Measurements from ENCODE around the gene TMEM131L. TPM values are rescaled to one million over a fixed set of nuclear protein-coding genes. Genes with fewer than 3 reads are reported as not detected.

Gene TMEM131L
- total RNA-seq, 3 donors from 2014 or later (not counting 1 experiment from before 2014, with no cell fraction given) = 67.8 to 105 (median 71.1) TPM

GRCh38 chr4:153668647-153669046 lies 202.5 kb downstream of the TMEM131L start:
- H3K4me1 Mint-ChIP-seq = no peaks in the 10 kb centered on the region
- Histone ChIP-seq H3K4me3 (ENCODE audit: low read length) (no peak overlapping the region), H3K27me3 (ENCODE audit: control insufficient read depth, insufficient read depth, low read length) (no peaks in the 10 kb centered on the region), H3K36me3 (ENCODE audit: control insufficient read depth, insufficient read depth, low read length) (no peaks in the 10 kb centered on the region), H3K27ac (ENCODE audit: low read length) (no peak overlapping the region), H3K4me1 (ENCODE audit: control insufficient read depth, insufficient read depth, low read length) (no peaks in the 10 kb centered on the region), H3K9me3 (ENCODE audit: control insufficient read depth, insufficient read depth, low read length) (no peaks in the 10 kb centered on the region)
- no peak overlapping the region for H3K4me3 Mint-ChIP-seq
- no peaks in the 10 kb centered on the region for H3K36me3 Mint-ChIP-seq
- no peak for TF ChIP-seq CTCF (IDR thresholded peaks at IDR 0.05)
- H3K9me3 Mint-ChIP-seq = no peaks in the 10 kb centered on the region
- WGBS (ENCODE audit: insufficient coverage) = 100% methylated on average over 2 of the region's 2 CpGs
- intact Hi-C loops (cut with micrococcal nuclease) = no loop called here
- DNase-seq (no peak), ATAC-seq (no peak)
- no peak overlapping the region for H3K27ac Mint-ChIP-seq
- H3K27me3 Mint-ChIP-seq (ENCODE audit: low read depth in 2 of 2) = peaks cover 12 to 30% of the 10 kb centered on the region in 2 donors

- Mint-ChIP-seq H3K4me1 (no peaks in the 10 kb centered on the region), H3K27ac (no peak overlapping the region), H3K36me3 (peaks cover 6% of the 10 kb centered on the region), H3K9me3 (peaks cover 0 to 4% of the 10 kb centered on the region in 2 donors), H3K27me3 (ENCODE audit: low read depth in 2 of 2) (peaks cover 17 to 42% of the 10 kb centered on the region in 2 donors), H3K4me3 (no peak overlapping the region)
- Histone ChIP-seq H3K4me1 (ENCODE audit: control insufficient read depth, insufficient read depth, low read length) (no peaks in the 10 kb centered on the region), H3K9me3 (ENCODE audit: control insufficient read depth, insufficient read depth, low read length) (no peaks in the 10 kb centered on the region), H3K27ac (ENCODE audit: low read length) (no peak overlapping the region), H3K4me3 (ENCODE audit: low read length) (no peak overlapping the region), H3K27me3 (ENCODE audit: control insufficient read depth, insufficient read depth, low read length) (no peaks in the 10 kb centered on the region), H3K36me3 (ENCODE audit: control insufficient read depth, insufficient read depth, low read length) (no peaks in the 10 kb centered on the region)
- ATAC-seq (no peak), DNase-seq (no peak)
- intact Hi-C loops (cut with micrococcal nuclease) = no loop called here
- no peak for TF ChIP-seq CTCF (IDR thresholded peaks at IDR 0.05)
- 100% methylated on average over 2 of the region's 3 CpGs for WGBS (ENCODE audit: insufficient coverage)
Measured at GRCh38 chr4:153669838-153670237, 203.7 kb downstream of the TMEM131L start.

- Histone ChIP-seq H3K4me3 (ENCODE audit: low read length) (no peak overlapping the region), H3K36me3 (ENCODE audit: control insufficient read depth, insufficient read depth, low read length) (no peaks in the 10 kb centered on the region), H3K27me3 (ENCODE audit: control insufficient read depth, insufficient read depth, low read length) (no peaks in the 10 kb centered on the region), H3K9me3 (ENCODE audit: control insufficient read depth, insufficient read depth, low read length) (peaks cover 7% of the 10 kb centered on the region), H3K27ac (ENCODE audit: low read length) (no peak overlapping the region), H3K4me1 (ENCODE audit: control insufficient read depth, insufficient read depth, low read length) (no peaks in the 10 kb centered on the region)
- H3K36me3 Mint-ChIP-seq = peaks cover 23% of the 10 kb centered on the region
- intact Hi-C loops (cut with micrococcal nuclease) = no loop called here
- peaks cover 2 to 5% of the 10 kb centered on the region in 2 donors for H3K9me3 Mint-ChIP-seq
- DNase-seq (no peak), ATAC-seq (no peak)
- TF ChIP-seq CTCF (IDR thresholded peaks at IDR 0.05) = no peak
- peaks cover 15 to 63% of the 10 kb centered on the region in 2 donors for H3K27me3 Mint-ChIP-seq (ENCODE audit: low read depth in 2 of 2)
- H3K4me1 Mint-ChIP-seq = no peaks in the 10 kb centered on the region
- no peak overlapping the region for H3K4me3 Mint-ChIP-seq
- WGBS (ENCODE audit: insufficient coverage) = 85% methylated on average over 5 of the region's 5 CpGs
- H3K27ac Mint-ChIP-seq = no peak overlapping the region
Measured at GRCh38 chr4:153676486-153676885, 210.3 kb downstream of the TMEM131L start.

GRCh38 chr4:153676984-153677383 lies 210.8 kb downstream of the TMEM131L start:
- no peak for TF ChIP-seq CTCF (IDR thresholded peaks at IDR 0.05)
- intact Hi-C loops (cut with micrococcal nuclease) = no loop called here
- no peak for ATAC-seq
- Mint-ChIP-seq H3K4me1 (no peaks in the 10 kb centered on the region), H3K9me3 (peaks cover 2 to 5% of the 10 kb centered on the region in 2 donors), H3K4me3 (no peak overlapping the region), H3K36me3 (peaks cover 23% of the 10 kb centered on the region), H3K27me3 (ENCODE audit: low read depth in 2 of 2) (peaks cover 14 to 63% of the 10 kb centered on the region in 2 donors), H3K27ac (no peak overlapping the region)
- no CpG with 5 or more reads among the region's 1 CpG for WGBS (ENCODE audit: insufficient coverage)
- no peak overlapping the region for H3K27ac ChIP-seq (ENCODE audit: low read length)
- no peak for DNase-seq
- peaks cover 7% of the 10 kb centered on the region for H3K9me3 ChIP-seq (ENCODE audit: control insufficient read depth, insufficient read depth, low read length)
- H3K36me3 ChIP-seq (ENCODE audit: control insufficient read depth, insufficient read depth, low read length) = no peaks in the 10 kb centered on the region
- H3K27me3 ChIP-seq (ENCODE audit: control insufficient read depth, insufficient read depth, low read length) = no peaks in the 10 kb centered on the region
- H3K4me1 ChIP-seq (ENCODE audit: control insufficient read depth, insufficient read depth, low read length) = no peaks in the 10 kb centered on the region
- H3K4me3 ChIP-seq (ENCODE audit: low read length) = no peak overlapping the region
